IgD-negative memory B cell (primary cell): Measurements from ENCODE around the gene PPIL3. TPM values are rescaled to one million over a fixed set of nuclear protein-coding genes. Genes with fewer than 3 reads are reported as not detected.
"Not testable (repeated sequence)": the region's sequence is repeated elsewhere in the genome, so short reads cannot be mapped to it uniquely, and the experiment has no call there.

Source experiments
- H3K27ac Mint-ChIP-seq, 3 donors: one replicate each; pipeline ENCODE4 v1.8.0; 2020 to 2022; ENCODE audit warnings: mild to moderate bottlenecking in 3 of 3, mixed read lengths in 3 of 3, moderate library complexity in 1 of 3
- H3K27me3 Mint-ChIP-seq: one replicate; pipeline ENCODE4 v1.8.0; 2021; ENCODE audit warnings: mixed read lengths
- H3K36me3 Mint-ChIP-seq: one replicate; pipeline ENCODE4 v1.8.0; 2020; ENCODE audit warnings: mild to moderate bottlenecking, mixed read lengths
- H3K4me1 Mint-ChIP-seq, 3 donors: one replicate each; pipeline ENCODE4 v1.8.0; 2020 to 2022; ENCODE audit warnings: mixed read lengths in 3 of 3, mild to moderate bottlenecking in 1 of 3
- H3K4me3 Mint-ChIP-seq, 4 donors: one replicate each; pipeline ENCODE4 v1.8.0; 2020 to 2022; ENCODE audit warnings: mild to moderate bottlenecking in 4 of 4, mixed read lengths in 4 of 4, moderate library complexity in 3 of 4
- H3K9me3 Mint-ChIP-seq, 3 donors: one replicate each; pipeline ENCODE4 v1.8.0; 2020 to 2021; ENCODE audit warnings: mixed read lengths in 3 of 3, mild to moderate bottlenecking in 1 of 3
- polyA plus RNA-seq: library from polyadenylated mRNA; unstranded; fragments of 300-500 nt; fragmentation: Illumina TruSeq; gene quantifications from one replicate; pipeline ENCODE4 v1.2.3, GENCODE V29; 2021

The PPIL3 gene
- polyA plus RNA-seq: 33.1 TPM

- Mint-ChIP-seq H3K27ac (peak within 1 kb of the TSS; percentile 98 to 99 (median 98)), H3K36me3 (peaks cover 7% of the 10 kb centered on the region), H3K4me1 (peaks cover 19 to 29% (median 25%) of the 10 kb centered on the region in 3 donors), H3K4me3 (peak within 1 kb of the TSS; percentile 92 to 98 (median 96)), H3K9me3 (no peaks in the 10 kb centered on the region), H3K27me3 (no peaks in the 10 kb centered on the region)
Measured at GRCh38 chr2:200888704-200889625, at the start of gene PPIL3, which contains the start of gene NIF3L1. PPIL3 (minus strand) TSS chr2:200889077; CDS start chr2:200887615, 1,462 bp downstream. NIF3L1 (plus strand) TSS chr2:200889371; CDS start chr2:200891944, 2,573 bp downstream.

GRCh38 chr2:200930947-200931626 is 42.2 kb upstream of the PPIL3 start:
- Mint-ChIP-seq H3K27me3 (no peaks in the 10 kb centered on the region), H3K27ac (no peak overlapping the region), H3K4me3 (no peak overlapping the region), H3K4me1 (no peaks in the 10 kb centered on the region), H3K9me3 (no peaks in the 10 kb centered on the region), H3K36me3 (peaks cover 8% of the 10 kb centered on the region)

- H3K36me3 Mint-ChIP-seq: peaks cover 8% of the 10 kb centered on the region
Measured at GRCh38 chr2:200929334-200930249, 40.7 kb upstream of the PPIL3 start.

GRCh38 chr2:200922439-200922838 is 33.6 kb upstream of the PPIL3 start:
- Mint-ChIP-seq H3K27ac (peak overlapping the region in 1 of 3 donors; percentile 81), H3K27me3 (no peaks in the 10 kb centered on the region), H3K4me1 (peaks cover 0 to 3% (median 0%) of the 10 kb centered on the region in 3 donors), H3K9me3 (no peaks in the 10 kb centered on the region), H3K36me3 (peaks cover 2% of the 10 kb centered on the region), H3K4me3 (no peak overlapping the region)

More at GRCh38 chr2:200929334-200930249, 40.7 kb upstream of the PPIL3 start:
- Mint-ChIP-seq H3K27ac (peak overlapping the region in 1 of 3 donors; percentile 18), H3K9me3 (no peaks in the 10 kb centered on the region), H3K4me3 (no peak overlapping the region), H3K4me1 (no peaks in the 10 kb centered on the region), H3K27me3 (no peaks in the 10 kb centered on the region)

- H3K36me3 Mint-ChIP-seq: no peaks in the 10 kb centered on the region
- H3K4me3 Mint-ChIP-seq: no peak overlapping the region
- H3K4me1 Mint-ChIP-seq: no peaks in the 10 kb centered on the region
- H3K27ac Mint-ChIP-seq: peak overlapping the region in 1 of 3 donors; percentile 9
- no peaks in the 10 kb centered on the region for H3K27me3 Mint-ChIP-seq
- no peaks in the 10 kb centered on the region for H3K9me3 Mint-ChIP-seq
Measured at GRCh38 chr2:200913654-200914053, 24.8 kb upstream of the PPIL3 start.

GRCh38 chr2:200909958-200910357 is 21.1 kb upstream of the PPIL3 start:
- Mint-ChIP-seq H3K36me3 (no peaks in the 10 kb centered on the region), H3K27ac (no peak overlapping the region), H3K4me1 (no peaks in the 10 kb centered on the region)

GRCh38 chr2:200905618-200906296 is 16.9 kb upstream of the PPIL3 start:
- H3K27me3 Mint-ChIP-seq: no peaks in the 10 kb centered on the region
- no peaks in the 10 kb centered on the region for H3K9me3 Mint-ChIP-seq
- peaks cover 3 to 6% (median 4%) of the 10 kb centered on the region in 3 donors for H3K4me1 Mint-ChIP-seq
- peaks cover 1% of the 10 kb centered on the region for H3K36me3 Mint-ChIP-seq
- H3K27ac Mint-ChIP-seq: no peak overlapping the region
- no peak overlapping the region for H3K4me3 Mint-ChIP-seq

More at GRCh38 chr2:200909958-200910357, 21.1 kb upstream of the PPIL3 start:
- Mint-ChIP-seq H3K27me3 (no peaks in the 10 kb centered on the region), H3K9me3 (no peaks in the 10 kb centered on the region), H3K4me3 (no peak overlapping the region)

- H3K27ac Mint-ChIP-seq: peak overlapping the region in 2 of 3 donors; percentile 4 to 7
- H3K9me3 Mint-ChIP-seq: no peaks in the 10 kb centered on the region
- no peak overlapping the region for H3K4me3 Mint-ChIP-seq
- peaks cover 1% of the 10 kb centered on the region for H3K36me3 Mint-ChIP-seq
- no peaks in the 10 kb centered on the region for H3K27me3 Mint-ChIP-seq
- peaks cover 3 to 6% (median 4%) of the 10 kb centered on the region in 3 donors for H3K4me1 Mint-ChIP-seq
Measured at GRCh38 chr2:200901459-200902072, 12.7 kb upstream of the PPIL3 start.

- Mint-ChIP-seq H3K4me1 (peaks cover 4 to 6% (median 5%) of the 10 kb centered on the region in 3 donors), H3K27ac (no peak overlapping the region), H3K36me3 (no peaks in the 10 kb centered on the region), H3K27me3 (no peaks in the 10 kb centered on the region), H3K9me3 (no peaks in the 10 kb centered on the region), H3K4me3 (no peak overlapping the region)
Measured at GRCh38 chr2:200899482-200899881, 10.6 kb upstream of the PPIL3 start.

- H3K27ac Mint-ChIP-seq, H3K27me3 Mint-ChIP-seq, H3K4me1 Mint-ChIP-seq, H3K9me3 Mint-ChIP-seq, H3K36me3 Mint-ChIP-seq: not testable (repeated sequence)
- H3K4me3 Mint-ChIP-seq: peak overlapping the region in 2 of 4 donors; percentile 21 to 74
Measured at GRCh38 chr2:200881715-200882249, 7.1 kb downstream of the PPIL3 start.

- H3K4me1 Mint-ChIP-seq: peaks cover 0 to 3% (median 2%) of the 10 kb centered on the region in 3 donors
- no peak overlapping the region for H3K4me3 Mint-ChIP-seq
- H3K36me3 Mint-ChIP-seq: peaks cover 3% of the 10 kb centered on the region
- H3K9me3 Mint-ChIP-seq: no peaks in the 10 kb centered on the region
- no peaks in the 10 kb centered on the region for H3K27me3 Mint-ChIP-seq
- H3K27ac Mint-ChIP-seq: no peak overlapping the region
Measured at GRCh38 chr2:200878289-200878880, 10.5 kb downstream of the PPIL3 start.

GRCh38 chr2:200877443-200877842 is 11.4 kb downstream of the PPIL3 start:
- H3K4me1 Mint-ChIP-seq: peaks cover 0 to 2% (median 1%) of the 10 kb centered on the region in 3 donors
- H3K4me3 Mint-ChIP-seq: no peak overlapping the region
- H3K27me3 Mint-ChIP-seq: no peaks in the 10 kb centered on the region
- no peak overlapping the region for H3K27ac Mint-ChIP-seq
- peaks cover 3% of the 10 kb centered on the region for H3K36me3 Mint-ChIP-seq
- no peaks in the 10 kb centered on the region for H3K9me3 Mint-ChIP-seq

GRCh38 chr2:200873560-200873959 is 15.3 kb downstream of the PPIL3 start:
- Mint-ChIP-seq H3K36me3 (peaks cover 2% of the 10 kb centered on the region), H3K27me3 (no peaks in the 10 kb centered on the region), H3K27ac (no peak overlapping the region), H3K4me3 (no peak overlapping the region), H3K9me3 (no peaks in the 10 kb centered on the region), H3K4me1 (peaks cover 0 to 2% (median 1%) of the 10 kb centered on the region in 3 donors)
